Uterus (tissue), 4 donors: ENCODE measurements around the gene MYZAP. TPM values are rescaled to one million over a fixed set of nuclear protein-coding genes. Genes with fewer than 3 reads are reported as not detected.

Experiments used
- DNase-seq, 2 donors: peaks; one replicate each; pipeline ENCODE4 v3.0.0-alpha.2; 2019 to 2020
- H3K27ac ChIP-seq, 2 donors: fragments of 200-600 bp; sonication (generic); 1 replicate in 1 of 2; 2 replicates in 1 of 2; pipeline ENCODE4 v1.5.1; 2016 to 2018
- H3K27me3 ChIP-seq, 2 donors: fragments of 200-600 bp; sonication (generic); one replicate each; pipeline ENCODE4 v1.5.1; 2018 to 2019; ENCODE audit warnings: control low read depth in 1 of 2
- H3K36me3 ChIP-seq, 2 donors: fragments of 200-600 bp; sonication (generic); one replicate each; pipeline ENCODE4 v1.5.1; 2019; ENCODE audit warnings: control low read depth in 1 of 2
- H3K4me1 ChIP-seq, 2 donors: fragments of 200-600 bp; sonication (generic); one replicate each; pipeline ENCODE4 v1.5.1; 2018 to 2019; ENCODE audit warnings: control low read depth in 1 of 2
- H3K4me3 ChIP-seq, 2 donors: fragments of 200-600 bp; sonication (generic); 1 replicate in 1 of 2; 2 replicates in 1 of 2; pipeline ENCODE4 v1.5.1; 2018 to 2019; ENCODE audit warnings: mild to moderate bottlenecking in 1 of 2
- H3K9me3 ChIP-seq, 2 donors: fragments of 200-600 bp; sonication (generic); one replicate each; pipeline ENCODE4 v1.5.1; 2019; ENCODE audit warnings: control low read depth in 1 of 2
- POLR2A ChIP-seq, 2 donors: fragments of 450-650 bp; IDR thresholded peaks; one replicate each; pipeline ENCODE4 v1.6.1; 2016; ENCODE audit warnings: antibody characterized with exemption in 2 of 2, mild to moderate bottlenecking in 1 of 2, moderate library complexity in 1 of 2
- intact Hi-C: fragments of 100-400 bp; cut with DNase I; formaldehyde crosslinking; loops from one replicate; pipeline ENCODE4 v1.15.1; 2023; ENCODE audit warnings: low total_unique reads
- total RNA-seq, 4 donors: library from RNA; depleted of rRNA in 3 of 4; stranded (reverse); fragments of >200 nt in 3 of 4; gene quantifications; one replicate each; pipeline versions ENCODE4 v1.1.0 to v1.2.4, GENCODE V29; 2014 to 2023
- TF ChIP-seq, protein P1 (sequence below), 4 experiments: fragments of 200-600 bp in 2 of 4; fragments of 450-650 bp in 2 of 4; sonication (generic) in 2 of 4; IDR thresholded peaks; one replicate each; pipeline ENCODE4 v1.5.1; 2016 to 2019; ENCODE audit warnings: antibody characterized with exemption in 4 of 4, mild to moderate bottlenecking in 2 of 4, moderate library complexity in 1 of 4
- donor health status: DM: yes; HTN: yes; CAD: no.

MYZAP gene
- total RNA-seq, 4 donors from 2014 or later, result 7.7 to 22.5 (median 18.2) TPM

DNA sequence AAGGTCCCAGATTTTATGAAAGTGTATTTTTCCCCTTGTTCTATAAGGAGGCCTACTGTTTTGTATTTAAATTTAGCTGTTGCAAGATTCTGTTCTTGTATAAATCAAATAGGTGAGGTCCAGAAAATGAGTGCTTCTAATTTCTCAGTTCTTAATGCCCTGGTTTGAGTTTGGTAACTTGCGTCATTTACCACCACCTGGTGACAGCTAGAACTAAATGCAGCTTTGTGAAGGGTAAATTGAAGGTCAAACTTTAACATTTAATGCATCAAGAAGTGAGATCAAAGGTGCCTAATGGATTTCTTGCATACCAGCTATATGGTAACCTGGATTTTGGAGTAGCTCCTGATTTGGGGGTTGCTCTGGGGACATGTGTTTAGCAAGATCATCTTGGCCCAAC lies 64.1 kb downstream of the MYZAP start:
- H3K36me3 ChIP-seq, result no peaks in the 10 kb centered on the region
- no peaks in the 10 kb centered on the region for H3K4me1 ChIP-seq
- no peak overlapping the region for H3K4me3 ChIP-seq
- no peak overlapping the region for H3K27ac ChIP-seq
- TF ChIP-seq, protein P1, sequence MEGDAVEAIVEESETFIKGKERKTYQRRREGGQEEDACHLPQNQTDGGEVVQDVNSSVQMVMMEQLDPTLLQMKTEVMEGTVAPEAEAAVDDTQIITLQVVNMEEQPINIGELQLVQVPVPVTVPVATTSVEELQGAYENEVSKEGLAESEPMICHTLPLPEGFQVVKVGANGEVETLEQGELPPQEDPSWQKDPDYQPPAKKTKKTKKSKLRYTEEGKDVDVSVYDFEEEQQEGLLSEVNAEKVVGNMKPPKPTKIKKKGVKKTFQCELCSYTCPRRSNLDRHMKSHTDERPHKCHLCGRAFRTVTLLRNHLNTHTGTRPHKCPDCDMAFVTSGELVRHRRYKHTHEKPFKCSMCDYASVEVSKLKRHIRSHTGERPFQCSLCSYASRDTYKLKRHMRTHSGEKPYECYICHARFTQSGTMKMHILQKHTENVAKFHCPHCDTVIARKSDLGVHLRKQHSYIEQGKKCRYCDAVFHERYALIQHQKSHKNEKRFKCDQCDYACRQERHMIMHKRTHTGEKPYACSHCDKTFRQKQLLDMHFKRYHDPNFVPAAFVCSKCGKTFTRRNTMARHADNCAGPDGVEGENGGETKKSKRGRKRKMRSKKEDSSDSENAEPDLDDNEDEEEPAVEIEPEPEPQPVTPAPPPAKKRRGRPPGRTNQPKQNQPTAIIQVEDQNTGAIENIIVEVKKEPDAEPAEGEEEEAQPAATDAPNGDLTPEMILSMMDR (IDR thresholded peaks at IDR 0.05), result peak in 2 of 4 experiments; percentile 6 to 9
- no peak for TF ChIP-seq POLR2A (IDR thresholded peaks at IDR 0.05)
- intact Hi-C loops, result no loop called here
- H3K9me3 ChIP-seq, result no peaks in the 10 kb centered on the region
- no peak for DNase-seq
- no peaks in the 10 kb centered on the region for H3K27me3 ChIP-seq

- no peak for DNase-seq
- no peaks in the 10 kb centered on the region for H3K4me1 ChIP-seq
- TF ChIP-seq POLR2A (IDR thresholded peaks at IDR 0.05), result no peak
- H3K36me3 ChIP-seq, result no peaks in the 10 kb centered on the region
- no peak overlapping the region for H3K4me3 ChIP-seq
- H3K9me3 ChIP-seq, result no peaks in the 10 kb centered on the region
- H3K27ac ChIP-seq, result no peak overlapping the region
- H3K27me3 ChIP-seq, result no peaks in the 10 kb centered on the region
- intact Hi-C loops, result no loop called here
Measured at GRCh38 chr15:57656434-57656833, 64.7 kb downstream of the MYZAP start.

DNA sequence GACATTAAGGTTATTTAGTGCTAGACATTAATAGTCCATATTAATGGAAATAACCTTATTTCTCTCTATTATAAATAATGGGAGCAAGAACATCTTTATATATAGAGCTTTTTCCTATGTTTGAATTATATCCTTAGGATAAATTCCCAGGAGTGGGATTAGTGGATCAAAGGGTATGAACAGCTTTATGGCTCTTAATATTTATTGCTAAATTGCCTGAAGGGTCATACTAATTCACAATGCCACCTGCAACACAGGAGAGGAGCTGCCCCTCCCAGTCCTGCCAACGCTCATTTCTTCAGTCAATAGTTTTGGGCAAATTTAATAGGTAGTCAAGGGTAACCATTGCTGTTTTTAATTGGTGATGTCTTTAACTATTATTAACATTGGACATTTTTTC lies 65.9 kb downstream of the MYZAP start:
- TF ChIP-seq POLR2A (IDR thresholded peaks at IDR 0.05), result no peak
- TF ChIP-seq, protein P1 (IDR thresholded peaks at IDR 0.05), result no peak
- H3K9me3 ChIP-seq, result no peaks in the 10 kb centered on the region
- intact Hi-C loops, result no loop called here
- no peaks in the 10 kb centered on the region for H3K27me3 ChIP-seq
- H3K4me1 ChIP-seq, result no peaks in the 10 kb centered on the region
- no peak overlapping the region for H3K27ac ChIP-seq
- no peak for DNase-seq
- no peaks in the 10 kb centered on the region for H3K36me3 ChIP-seq
- H3K4me3 ChIP-seq, result no peak overlapping the region

DNA sequence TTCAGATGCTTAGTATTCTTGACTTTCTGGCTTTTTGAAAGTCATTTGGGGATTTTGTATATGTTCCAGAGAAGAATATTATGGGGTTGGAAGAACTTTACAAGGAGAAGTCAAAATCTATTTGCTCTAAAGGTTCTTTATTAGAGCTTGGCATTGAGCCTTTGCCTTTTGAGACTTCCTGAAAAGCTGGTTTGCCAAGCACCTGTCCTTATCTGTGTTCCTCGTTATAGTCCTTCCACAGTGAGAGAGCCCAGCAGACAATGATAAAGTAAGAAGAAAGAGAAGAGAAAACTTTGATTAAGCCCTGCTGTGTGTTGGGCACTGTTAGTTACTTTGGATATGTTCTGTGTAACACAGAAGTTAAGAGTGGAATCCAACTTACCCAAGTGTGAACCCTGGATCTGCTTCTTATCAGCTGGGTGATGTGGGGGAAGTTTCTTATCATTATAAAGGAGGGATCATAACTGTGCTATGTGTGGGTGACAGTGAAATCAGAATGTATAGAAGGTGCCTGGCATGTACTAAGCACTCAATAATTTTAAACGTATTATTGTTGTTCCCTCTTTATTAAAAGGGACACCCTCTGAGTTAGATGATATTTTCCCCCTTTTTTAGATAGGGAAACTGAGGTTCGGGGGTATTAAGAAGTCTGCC lies 70.5 kb downstream of the MYZAP start:
- TF ChIP-seq POLR2A (IDR thresholded peaks at IDR 0.05), result no peak
- TF ChIP-seq, protein P1 (IDR thresholded peaks at IDR 0.05), result no peak
- no peaks in the 10 kb centered on the region for H3K4me1 ChIP-seq
- no peak for DNase-seq
- no peak overlapping the region for H3K27ac ChIP-seq
- H3K27me3 ChIP-seq, result no peaks in the 10 kb centered on the region
- intact Hi-C loops, result loop anchor here (10.0 kb wide), 2 partner anchors 203 to 403 kb away; partner anchors contain the start of gene ALDH1A2
- no peak overlapping the region for H3K4me3 ChIP-seq
- H3K9me3 ChIP-seq, result no peaks in the 10 kb centered on the region
- H3K36me3 ChIP-seq, result no peaks in the 10 kb centered on the region

DNA sequence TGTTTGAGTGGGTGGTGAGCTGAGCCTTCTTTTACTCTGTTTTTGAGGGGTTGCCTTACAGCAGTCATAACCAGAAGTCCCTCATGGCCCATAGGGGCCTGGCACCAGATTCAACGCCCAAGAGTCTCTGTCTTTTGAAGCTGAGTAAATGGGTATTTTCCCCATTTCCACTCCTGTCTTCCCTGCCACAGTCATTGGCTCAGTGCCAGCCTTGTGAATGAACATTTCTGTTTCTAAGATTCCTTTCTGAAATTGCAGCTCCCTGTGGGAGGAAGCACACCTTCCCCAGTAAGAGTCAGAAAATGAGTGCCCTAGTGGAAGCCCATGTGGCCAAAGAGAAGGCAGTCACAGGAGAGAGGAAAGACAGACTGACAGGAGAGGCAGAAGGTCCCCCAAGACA lies 71.1 kb downstream of the MYZAP start:
- H3K4me3 ChIP-seq, result no peak overlapping the region
- intact Hi-C loops, result loop anchor here (10.0 kb wide), 2 partner anchors 202 to 402 kb away; partner anchors contain the start of gene ALDH1A2
- H3K27me3 ChIP-seq, result no peaks in the 10 kb centered on the region
- H3K36me3 ChIP-seq, result no peaks in the 10 kb centered on the region
- no peak overlapping the region for H3K27ac ChIP-seq
- peak in 1 of 2 donors; percentile 36 for DNase-seq
- no peaks in the 10 kb centered on the region for H3K9me3 ChIP-seq
- TF ChIP-seq POLR2A (IDR thresholded peaks at IDR 0.05), result no peak
- TF ChIP-seq, protein P1 (IDR thresholded peaks at IDR 0.05), result no peak
- H3K4me1 ChIP-seq, result no peaks in the 10 kb centered on the region
